NCI-H69 (cell line): Measurements from ENCODE around the gene PPP2R2B.

Experiments
- DNase-seq: peaks from one replicate; lab custom pipeline; 2025; lab: John Stamatoyannopoulos, UW

PPP2R2B gene

GRCh38 chr5:146827901-146828300 lies 50.7 kb downstream of the PPP2R2B start:
- no peak for DNase-seq

GRCh38 chr5:146825033-146825432 lies 53.5 kb downstream of the PPP2R2B start:
- no peak for DNase-seq

DNA sequence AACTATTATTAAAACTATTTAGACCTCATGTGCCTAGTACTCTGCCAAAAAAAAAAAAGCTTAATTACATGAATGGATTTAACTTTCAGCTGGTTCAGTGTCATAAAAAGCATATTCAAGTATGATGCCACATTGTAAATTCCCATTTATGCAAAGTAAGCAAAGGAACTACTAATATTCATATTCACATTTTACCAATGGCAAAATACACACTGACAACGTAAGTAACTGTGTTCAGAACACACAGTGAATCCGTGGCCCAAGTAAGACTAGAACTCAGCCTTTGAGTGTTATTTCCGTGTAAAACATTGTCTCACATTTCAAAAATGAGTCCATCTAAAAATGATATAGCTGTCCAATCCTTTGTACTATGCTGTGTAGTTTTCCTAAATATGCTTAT lies 56.8 kb downstream of the PPP2R2B start:
- DNase-seq: no peak

GRCh38 chr5:146820987-146821386 lies 57.6 kb downstream of the PPP2R2B start:
- DNase-seq: no peak

GRCh38 chr5:146818822-146819221 lies 59.7 kb downstream of the PPP2R2B start:
- no peak for DNase-seq

DNA sequence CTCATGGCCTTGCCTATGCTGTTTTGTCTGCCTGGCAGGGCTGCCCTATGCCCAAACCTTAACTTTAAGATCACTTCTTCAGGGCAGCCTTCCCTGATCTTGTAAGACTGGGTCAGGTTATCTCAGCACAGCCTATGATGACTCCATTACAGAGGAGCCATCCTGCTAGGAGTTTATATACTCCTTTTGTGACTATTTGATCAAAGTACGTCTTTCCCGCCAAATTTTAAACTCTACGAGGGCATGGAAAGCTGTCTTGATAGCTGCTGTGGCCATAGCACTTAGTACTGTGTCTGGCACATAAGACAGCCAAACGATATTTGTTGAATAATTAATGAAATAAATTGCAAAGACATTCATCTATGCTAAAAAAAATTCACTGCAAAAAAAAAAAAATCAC lies 60.6 kb downstream of the PPP2R2B start:
- no peak for DNase-seq

DNA sequence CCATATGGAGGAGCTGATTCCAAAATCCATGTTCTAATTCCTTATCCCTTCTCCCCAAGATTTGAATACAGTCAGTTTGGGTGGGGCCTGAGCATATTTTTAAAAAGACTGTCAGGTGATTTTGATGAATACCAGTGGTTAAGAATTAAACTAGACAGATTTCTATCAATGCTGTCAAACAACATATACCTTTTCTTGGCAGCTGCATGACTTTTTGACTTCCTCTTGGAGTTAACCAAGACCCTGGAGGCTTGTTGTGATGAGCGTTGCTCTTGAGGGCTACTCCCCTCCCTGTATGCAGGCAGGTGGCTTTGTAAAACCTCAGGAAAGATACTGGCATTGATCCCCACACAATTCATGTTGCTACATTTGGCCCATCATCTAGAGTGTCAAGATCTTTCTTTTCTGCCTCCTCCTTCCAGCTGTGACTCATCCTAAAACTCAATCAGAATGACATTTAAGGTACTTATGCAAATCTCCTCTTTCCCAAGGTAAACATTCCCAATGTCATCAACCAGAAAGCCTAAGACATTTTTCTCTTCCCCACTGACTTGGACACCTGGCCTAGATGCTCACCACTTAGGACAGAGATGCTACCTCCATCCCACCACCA lies 61.7 kb downstream of the PPP2R2B start:
- DNase-seq: peak; percentile 45

GRCh38 chr5:146815411-146815810 lies 63.1 kb downstream of the PPP2R2B start:
- DNase-seq: peak; percentile 72

GRCh38 chr5:146813346-146814157 lies 65.0 kb downstream of the PPP2R2B start:
- no peak for DNase-seq

GRCh38 chr5:146805081-146805480 lies 73.5 kb downstream of the PPP2R2B start:
- DNase-seq: peak; percentile 82

DNA sequence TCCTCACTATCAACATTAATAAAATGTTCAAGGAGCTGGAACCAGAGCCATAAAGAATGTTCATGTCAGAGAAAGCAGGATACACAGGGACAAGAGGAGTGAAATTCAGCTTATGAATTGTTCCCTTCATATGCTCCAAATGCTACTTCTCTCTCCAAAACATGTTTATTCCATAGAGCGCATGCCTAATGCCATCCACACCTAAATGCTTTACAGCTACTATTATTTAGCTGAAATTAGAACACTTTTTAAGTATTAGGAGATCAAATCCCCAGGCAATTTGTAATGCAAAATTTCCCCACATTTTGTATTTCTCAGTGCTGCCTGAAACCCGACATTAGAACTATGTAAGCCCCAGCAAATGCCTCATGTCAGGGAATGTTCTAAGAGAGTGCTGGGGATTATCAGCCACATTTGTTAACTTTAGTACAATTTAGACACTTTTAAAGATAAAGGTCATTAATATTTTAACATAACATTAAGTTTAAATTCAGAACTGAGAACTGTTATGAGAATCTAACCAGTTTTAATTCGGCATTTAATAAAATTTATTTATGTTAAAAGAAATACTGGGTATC lies 75.5 kb downstream of the PPP2R2B start:
- DNase-seq: no peak

- peak; percentile 37 for DNase-seq
Observed at GRCh38 chr5:146799671-146800070, 78.9 kb downstream of the PPP2R2B start.

GRCh38 chr5:146799231-146799630 lies 79.3 kb downstream of the PPP2R2B start:
- peak; percentile 59 for DNase-seq

GRCh38 chr5:146797658-146798057 lies 80.9 kb downstream of the PPP2R2B start:
- peak; percentile 95 for DNase-seq

- peak; percentile 91 for DNase-seq
Observed at GRCh38 chr5:146796911-146797310, 81.6 kb downstream of the PPP2R2B start.

- DNase-seq: no peak
Observed at GRCh38 chr5:146796144-146796543, 82.4 kb downstream of the PPP2R2B start.

GRCh38 chr5:146794326-146795029 lies 84.1 kb downstream of the PPP2R2B start:
- DNase-seq: no peak

DNA sequence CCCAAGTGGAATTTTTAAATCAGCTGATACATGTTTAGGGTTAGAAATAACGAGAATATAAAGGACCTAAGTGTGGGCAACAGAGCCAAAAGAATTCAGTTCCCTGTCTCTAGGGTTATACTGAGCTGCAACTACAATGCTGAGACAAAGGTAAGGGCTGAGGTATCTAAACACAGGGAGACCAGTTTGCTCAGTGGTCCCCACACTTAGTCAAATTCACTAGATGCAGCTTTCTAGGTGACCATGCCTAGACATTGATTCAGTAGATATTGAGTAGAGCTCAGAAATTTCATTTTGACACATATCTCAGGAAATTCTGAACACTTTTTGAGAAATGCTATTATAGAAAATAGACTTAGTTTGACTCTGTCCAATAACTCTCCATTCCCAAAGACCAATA lies 84.8 kb downstream of the PPP2R2B start:
- DNase-seq: no peak

- no peak for DNase-seq
Observed at GRCh38 chr5:146791471-146791870, 87.1 kb downstream of the PPP2R2B start.

GRCh38 chr5:146789712-146790653 lies 88.6 kb downstream of the PPP2R2B start:
- peak; percentile 98 for DNase-seq

- peak; percentile 81 for DNase-seq
Observed at GRCh38 chr5:146788898-146789297, 89.7 kb downstream of the PPP2R2B start.
